OCI-LY7 (cell line): ENCODE data around the gene C19orf67.

Experiments
- CTCF ChIP-seq: fragments of 200-600 bp; sonication (generic); conservative IDR thresholded peaks from 2 replicates; pipeline ENCODE4 v1.5.1; 2014; ENCODE audit warnings: mild to moderate bottlenecking, antibody characterized with exemption, low read length, moderate library complexity, mixed read lengths
- EZH2phosphoT487 ChIP-seq: fragments of 200-600 bp; sonication (generic); IDR thresholded peaks from 2 replicates; pipeline ENCODE4 v1.6.1; 2018; ENCODE audit warnings: low read depth, borderline replicate concordance, mild to moderate bottlenecking, mixed run types, antibody characterized with exemption, low read length, moderate library complexity, mixed read lengths

- TF ChIP-seq CTCF (no peak), EZH2phosphoT487 (no peak)
These were observed 17.7 kb upstream of the C19orf67 start for GRCh38 chr19:14103310-14103709.
